HG02943 (cell line): ENCODE measurements around the gene NPY.

Experiments used
- ATAC-seq: cut with Tn5 transposase; IDR thresholded peaks from one replicate; pipeline ENCODE4 v1.9.1; 2021; ENCODE audit warnings: mild to moderate bottlenecking, low read depth, moderate library complexity; ENCODE audit not compliant: unreplicated experiment

Gene NPY

GRCh38 chr7:24312588-24312987 is 28.6 kb downstream of the NPY start:
- no peak for ATAC-seq

- ATAC-seq: no peak
Observed at GRCh38 chr7:24313777-24314176, 29.8 kb downstream of the NPY start.

DNA sequence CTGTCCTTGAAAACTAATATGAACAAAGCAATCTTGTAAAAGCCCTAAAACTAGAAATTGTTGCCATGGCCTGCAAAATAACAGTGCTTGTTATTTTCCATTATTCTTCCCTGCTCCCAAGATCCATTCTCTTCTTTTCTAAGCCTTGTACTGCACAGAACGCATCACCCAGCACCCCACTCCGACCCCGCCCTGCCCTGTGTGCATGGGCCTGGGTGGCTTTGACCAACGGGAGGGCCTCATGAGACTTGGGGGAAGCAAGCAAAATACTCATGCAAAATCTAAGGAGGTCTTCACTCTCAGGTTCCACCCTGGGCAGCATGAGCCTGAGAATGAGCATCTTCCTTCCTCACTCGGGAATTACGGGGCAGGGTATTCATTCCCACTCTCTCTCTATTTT is 32.4 kb downstream of the NPY start:
- ATAC-seq: no peak

GRCh38 chr7:24318326-24318725 is 34.3 kb downstream of the NPY start:
- no peak for ATAC-seq

DNA sequence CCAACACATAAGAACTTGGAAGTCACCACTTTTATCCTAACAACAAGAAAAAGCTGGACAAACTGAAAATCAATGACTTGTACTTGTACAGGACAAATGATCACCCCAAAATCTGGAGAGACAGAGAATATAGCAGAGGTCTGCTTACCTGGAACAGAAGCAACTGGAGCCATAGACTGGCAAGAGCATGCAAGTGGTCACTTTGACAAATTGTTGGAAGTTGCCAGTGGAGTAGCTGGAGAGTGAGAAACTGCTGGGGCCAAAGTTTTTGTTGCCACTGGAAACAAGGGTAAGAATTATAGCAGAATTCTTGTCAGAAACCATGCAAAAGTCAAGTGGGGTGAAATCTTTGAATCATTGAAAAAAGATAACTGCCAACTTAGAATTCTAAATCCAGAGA is 35.2 kb downstream of the NPY start:
- ATAC-seq: no peak

DNA sequence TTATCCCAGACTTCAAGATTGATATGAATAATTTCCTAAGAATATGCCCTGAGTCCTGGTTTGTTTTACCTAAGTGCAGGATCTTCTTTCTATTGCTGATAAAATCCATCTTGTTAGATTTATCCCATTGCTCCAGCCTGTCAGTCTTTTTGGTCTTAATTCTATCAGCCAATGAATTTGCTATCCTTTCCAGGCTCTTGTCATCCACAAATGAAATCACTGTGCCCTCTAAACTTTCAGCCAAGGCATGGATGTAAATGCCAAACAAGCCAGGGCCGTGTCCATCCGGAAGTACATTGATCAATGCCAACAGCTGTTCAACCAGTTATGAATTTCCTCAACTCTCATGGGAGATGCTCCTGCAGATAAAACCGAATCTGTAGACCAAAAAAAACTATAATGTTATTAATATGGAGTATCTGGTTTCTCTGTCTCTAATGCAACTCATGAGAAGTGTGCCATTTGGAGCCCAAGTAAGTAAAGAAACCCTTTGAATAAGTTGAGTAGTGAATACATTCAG is 40.0 kb downstream of the NPY start:
- no peak for ATAC-seq

GRCh38 chr7:24325708-24326107 is 41.7 kb downstream of the NPY start:
- ATAC-seq: no peak

GRCh38 chr7:24328050-24328449 is 44.1 kb downstream of the NPY start:
- no peak for ATAC-seq

DNA sequence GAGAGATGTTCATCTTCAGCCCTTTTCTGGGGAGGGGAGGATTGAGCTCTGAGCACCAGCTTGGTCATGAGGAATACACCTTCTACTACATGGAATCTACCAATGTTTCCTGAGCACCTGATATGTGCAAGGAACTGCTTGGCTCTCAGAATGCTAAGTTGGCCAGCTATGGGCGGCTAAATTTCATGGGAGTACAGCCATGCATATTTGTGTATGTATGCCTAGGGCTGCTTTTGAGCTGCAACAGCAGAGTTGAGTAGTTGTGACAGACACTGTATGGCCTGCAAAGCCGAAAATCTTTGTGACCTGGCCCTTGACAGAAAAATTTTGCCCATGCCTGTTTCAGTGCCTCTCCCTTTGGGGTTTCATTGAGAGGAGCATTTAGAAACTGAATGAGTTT is 44.9 kb downstream of the NPY start:
- ATAC-seq: no peak

GRCh38 chr7:24334012-24334411 is 50.0 kb downstream of the NPY start:
- ATAC-seq: no peak

DNA sequence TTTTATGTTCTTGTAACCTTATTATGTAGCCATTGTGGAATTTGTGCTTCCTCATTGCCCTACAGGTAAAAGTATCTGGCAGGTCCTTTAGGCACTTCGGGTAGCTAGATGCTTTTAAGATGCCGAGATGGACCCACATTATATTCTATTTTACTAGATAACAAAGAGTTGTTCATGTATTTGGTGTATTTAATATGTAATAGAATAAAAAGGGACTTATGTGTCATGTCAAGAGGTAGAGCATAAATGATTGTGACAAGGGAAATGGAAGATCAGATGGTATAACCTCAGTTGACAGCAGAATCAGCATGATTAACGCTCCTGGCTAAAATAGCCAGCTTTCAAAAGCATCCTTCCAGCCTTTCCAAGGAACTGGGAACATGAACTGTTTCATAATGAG is 50.6 kb downstream of the NPY start:
- ATAC-seq: no peak

- ATAC-seq: no peak
Observed at GRCh38 chr7:24336461-24336860, 52.5 kb downstream of the NPY start.

DNA sequence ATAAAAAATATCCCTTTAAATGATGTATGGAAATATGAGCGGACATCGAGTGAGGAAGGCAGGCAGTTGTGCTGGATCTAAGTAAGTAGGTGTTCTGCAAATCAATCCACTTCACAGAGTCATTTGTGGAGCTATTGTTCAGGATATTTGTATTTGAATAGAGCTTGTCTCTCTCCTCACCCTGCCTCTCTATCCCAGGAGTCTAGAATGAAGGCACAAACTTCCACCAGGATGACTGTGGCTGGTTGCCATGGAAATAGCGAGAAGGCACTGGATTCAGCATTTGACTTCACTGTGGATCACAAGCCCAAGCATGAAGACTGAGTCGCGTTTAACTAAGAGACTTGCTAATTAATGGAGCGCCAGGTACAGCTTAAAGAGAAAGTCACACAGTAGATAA is 53.2 kb downstream of the NPY start:
- ATAC-seq: no peak

- ATAC-seq: no peak
Observed at GRCh38 chr7:24339575-24339974, 55.6 kb downstream of the NPY start.

- ATAC-seq: no peak
Observed at GRCh38 chr7:24340727-24341126, 56.7 kb downstream of the NPY start.
